GM10266 (cell line): ENCODE data around the gene MNT.

Experiments
- DNase-seq: peaks from one replicate; pipeline ENCODE4 v3.0.0; 2012; ENCODE audit errors: extremely low spot score
- CTCF ChIP-seq: IDR thresholded peaks from 2 replicates; pipeline ENCODE4 v1.5.1; 2012; ENCODE audit warnings: mild to moderate bottlenecking, low read depth; ENCODE audit not compliant: control insufficient read depth, insufficient read depth; ENCODE audit errors: missing control alignments

MNT gene

DNA sequence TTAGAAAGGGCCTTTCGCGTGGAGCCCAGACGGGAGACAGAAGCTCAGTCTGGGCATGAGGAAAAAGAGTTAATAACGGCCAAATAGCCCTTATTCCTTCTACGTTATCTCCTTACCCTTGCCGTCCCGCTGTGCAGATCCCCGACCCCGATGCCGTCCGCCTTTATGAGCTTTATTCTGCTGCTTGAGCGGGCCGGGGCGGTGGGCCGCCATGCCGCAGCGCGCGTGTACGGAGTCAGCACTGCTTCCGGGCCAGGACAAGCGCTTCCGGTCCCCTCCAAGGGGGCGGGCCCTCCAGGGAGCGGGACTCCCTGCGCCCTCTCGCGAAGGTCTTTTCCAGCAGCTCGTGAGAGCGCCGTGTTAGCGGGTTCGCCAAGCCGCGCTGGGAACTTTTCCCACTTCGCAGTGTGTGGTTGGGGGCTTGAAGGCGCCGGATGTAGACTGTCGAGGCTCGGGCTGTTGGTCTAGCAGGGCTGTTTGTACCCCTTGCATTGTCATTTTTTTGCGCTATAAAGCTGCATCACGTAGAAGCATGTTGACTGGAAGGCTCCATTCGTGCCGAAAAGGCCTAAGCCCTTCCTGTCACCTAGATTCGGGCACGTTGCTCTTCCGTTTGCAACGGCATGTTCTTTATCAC lies 64.5 kb downstream of the MNT start, which contains the start of gene TSR1:
Gene TSR1 (minus strand): TSS at position 243 of the 637 bp plus-strand sequence. CDS start 30 bp downstream, at position 213.
- TF ChIP-seq CTCF: peak; percentile 48
- peak; percentile 99 for DNase-seq

DNA sequence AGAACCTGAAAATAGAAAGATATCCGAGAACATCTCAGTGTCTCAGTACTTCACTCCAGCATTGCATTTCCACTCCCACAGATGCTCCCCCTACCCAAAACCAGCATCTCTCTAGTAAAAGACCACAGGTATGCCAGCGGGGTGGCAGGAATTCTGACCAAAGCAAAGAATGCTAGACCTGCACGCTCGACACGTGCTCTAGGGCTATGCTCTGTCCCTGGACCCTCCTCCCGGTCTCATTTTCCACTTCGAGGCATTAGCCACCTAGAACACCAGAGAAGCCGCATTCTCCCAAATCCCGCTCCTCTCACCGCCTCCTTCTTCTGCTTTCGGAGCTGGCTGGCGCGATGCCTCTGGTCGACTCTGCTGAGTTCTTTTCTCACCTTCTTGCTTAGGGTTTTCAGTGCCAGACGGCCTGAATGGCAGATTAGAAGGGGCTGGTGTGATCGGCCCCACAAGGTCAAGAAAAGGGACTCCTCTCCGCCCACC lies 65.1 kb downstream of the MNT start:
- TF ChIP-seq CTCF: no peak
- DNase-seq: peak; percentile 30
